ENCODE results near the gene SYPL1.

Gene SYPL1

DNA sequence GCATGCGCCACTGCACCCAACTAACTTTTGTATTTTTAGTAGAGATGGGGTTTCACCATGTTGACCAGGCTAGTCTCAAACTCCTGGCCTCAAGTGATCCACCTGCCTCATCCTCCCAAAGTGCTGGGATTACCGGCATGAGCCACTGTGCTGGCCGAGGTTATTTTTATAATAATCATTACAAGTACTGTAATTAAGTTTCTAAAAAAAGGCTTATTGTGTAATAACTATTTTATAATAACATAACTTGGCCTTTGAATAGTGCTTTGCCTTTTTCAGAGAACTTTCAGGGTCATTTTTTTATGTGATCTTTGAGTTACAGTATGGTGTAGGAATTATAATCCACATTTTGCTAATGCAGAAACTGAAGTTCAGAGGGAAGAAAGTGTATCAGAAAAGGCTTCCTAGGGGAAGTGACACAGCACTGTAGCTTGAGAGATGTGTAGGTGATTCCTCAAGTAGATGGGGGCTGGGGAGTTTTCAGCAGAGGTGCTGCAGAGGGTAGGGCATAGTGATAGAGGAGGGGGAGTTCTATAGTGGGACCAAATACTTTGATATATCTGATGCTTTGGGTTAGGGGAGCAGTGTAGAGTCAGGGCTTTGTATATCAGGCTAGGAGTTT, 9.2 kb upstream of the SYPL1 start:
- no peak overlapping the region for H3K27ac ChIP-seq (ENCODE audit: low read length)

GRCh38 chr7:106120500-106120899, 8.4 kb upstream of the SYPL1 start:
- no peaks in the 10 kb centered on the region for H3K36me3 ChIP-seq (ENCODE audit: control insufficient read depth in 2 of 2, insufficient read depth in 2 of 2, low read length in 2 of 2)
- H3K9ac ChIP-seq (ENCODE audit: low read length in 2 of 2): no peak overlapping the region
- H3K27me3 ChIP-seq (ENCODE audit: control insufficient read depth in 1 of 2, insufficient read depth in 2 of 2, low read length in 2 of 2): no peaks in the 10 kb centered on the region
- H3K4me1 ChIP-seq (ENCODE audit: control insufficient read depth, insufficient read depth, low read length): peaks cover 37% of the 10 kb centered on the region
- H3K9me3 ChIP-seq (ENCODE audit: control insufficient read depth in 2 of 2, low read length in 2 of 2): no peaks in the 10 kb centered on the region
- H3K4me3 ChIP-seq (ENCODE audit: low read length in 2 of 2): no peak overlapping the region
- peak overlapping the region; percentile 46 for H3K27ac ChIP-seq (ENCODE audit: low read length)

More for the DNA sequence above, 9.2 kb upstream of the SYPL1 start:
- H3K4me1 ChIP-seq (ENCODE audit: control insufficient read depth, insufficient read depth, low read length): peaks cover 37% of the 10 kb centered on the region
- no peak overlapping the region for H3K4me3 ChIP-seq (ENCODE audit: low read length in 2 of 2)
- no peaks in the 10 kb centered on the region for H3K9me3 ChIP-seq (ENCODE audit: control insufficient read depth in 2 of 2, low read length in 2 of 2)
- H3K9ac ChIP-seq (ENCODE audit: low read length in 2 of 2): no peak overlapping the region
- H3K36me3 ChIP-seq (ENCODE audit: control insufficient read depth in 2 of 2, insufficient read depth in 2 of 2, low read length in 2 of 2): no peaks in the 10 kb centered on the region
- H3K27me3 ChIP-seq (ENCODE audit: control insufficient read depth in 1 of 2, insufficient read depth in 2 of 2, low read length in 2 of 2): no peaks in the 10 kb centered on the region

DNA sequence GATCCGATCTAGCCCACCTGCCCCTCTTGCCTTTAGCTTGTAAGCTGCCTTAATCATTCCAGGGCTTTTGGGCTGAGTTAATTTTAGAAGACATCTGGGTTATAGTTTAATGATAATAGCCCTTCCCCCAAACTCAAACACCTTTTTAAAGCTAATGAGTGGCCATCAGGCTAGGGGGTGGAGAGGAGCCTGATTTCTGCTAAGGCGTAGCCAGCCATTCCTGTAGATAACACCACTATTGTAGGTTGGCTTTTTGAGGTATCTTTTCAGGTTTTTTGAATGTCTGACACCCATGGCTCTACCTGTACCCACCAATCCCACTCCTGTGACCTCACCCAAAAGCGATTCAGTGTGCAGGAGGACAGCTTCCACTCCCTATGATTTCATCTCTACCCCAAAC, 7.6 kb upstream of the SYPL1 start:
- H3K9ac ChIP-seq (ENCODE audit: low read length in 2 of 2): no peak overlapping the region
- H3K27me3 ChIP-seq (ENCODE audit: control insufficient read depth in 1 of 2, insufficient read depth in 2 of 2, low read length in 2 of 2): no peaks in the 10 kb centered on the region
- H3K36me3 ChIP-seq (ENCODE audit: control insufficient read depth in 2 of 2, insufficient read depth in 2 of 2, low read length in 2 of 2): no peaks in the 10 kb centered on the region
- H3K27ac ChIP-seq (ENCODE audit: low read length): peak overlapping the region; percentile 46
- H3K9me3 ChIP-seq (ENCODE audit: control insufficient read depth in 2 of 2, low read length in 2 of 2): no peaks in the 10 kb centered on the region
- peaks cover 35% of the 10 kb centered on the region for H3K4me1 ChIP-seq (ENCODE audit: control insufficient read depth, insufficient read depth, low read length)
- H3K4me3 ChIP-seq (ENCODE audit: low read length in 2 of 2): no peak overlapping the region

GRCh38 chr7:106117786-106118544, 5.9 kb upstream of the SYPL1 start:
- H3K4me1 ChIP-seq (ENCODE audit: control insufficient read depth, insufficient read depth, low read length): peaks cover 36% of the 10 kb centered on the region

DNA sequence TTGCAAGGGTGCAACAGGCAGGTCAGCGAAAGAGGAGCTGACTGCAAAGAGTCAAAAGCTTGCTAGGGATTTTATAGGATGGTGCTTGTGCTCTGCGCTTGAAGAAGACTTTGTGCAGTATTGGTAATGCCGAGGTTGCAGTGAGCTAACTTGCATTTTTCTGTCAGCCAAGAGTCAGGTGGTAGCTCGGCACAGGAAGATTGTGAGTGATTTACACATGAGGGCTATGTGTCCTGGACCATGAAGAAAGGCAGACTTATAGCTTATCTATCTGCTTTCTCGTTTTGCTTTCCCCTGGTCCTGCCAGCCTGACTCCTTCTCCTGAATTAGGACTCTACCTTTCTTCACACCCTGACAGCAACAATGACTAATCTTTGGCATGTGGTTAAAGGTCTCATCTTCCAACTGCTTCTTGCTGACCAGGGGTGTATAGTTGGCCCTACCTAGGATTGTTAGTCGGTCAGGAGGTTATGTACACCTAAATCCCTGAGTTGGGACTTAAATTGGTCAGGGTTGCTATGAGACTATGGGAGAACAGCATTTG, 4.1 kb upstream of the SYPL1 start:
- Histone ChIP-seq H3K4me1 (ENCODE audit: control insufficient read depth, insufficient read depth, low read length) (peaks cover 37% of the 10 kb centered on the region), H3K36me3 (ENCODE audit: control insufficient read depth in 2 of 2, insufficient read depth in 2 of 2, low read length in 2 of 2) (no peaks in the 10 kb centered on the region), H3K27ac (ENCODE audit: low read length) (peak overlapping the region; percentile 7), H3K27me3 (ENCODE audit: control insufficient read depth in 1 of 2, insufficient read depth in 2 of 2, low read length in 2 of 2) (no peaks in the 10 kb centered on the region), H3K9ac (ENCODE audit: low read length in 2 of 2) (no peak overlapping the region), H3K9me3 (ENCODE audit: control insufficient read depth in 2 of 2, low read length in 2 of 2) (no peaks in the 10 kb centered on the region), H3K4me3 (ENCODE audit: low read length in 2 of 2) (no peak overlapping the region)

More at GRCh38 chr7:106117786-106118544, 5.9 kb upstream of the SYPL1 start:
- no peaks in the 10 kb centered on the region for H3K27me3 ChIP-seq (ENCODE audit: control insufficient read depth in 1 of 2, insufficient read depth in 2 of 2, low read length in 2 of 2)
- H3K27ac ChIP-seq (ENCODE audit: low read length): peak overlapping the region; percentile 69
- no peaks in the 10 kb centered on the region for H3K36me3 ChIP-seq (ENCODE audit: control insufficient read depth in 2 of 2, insufficient read depth in 2 of 2, low read length in 2 of 2)
- H3K4me3 ChIP-seq (ENCODE audit: low read length in 2 of 2): peak overlapping the region in 1 of 2 donors; percentile 29
- peak overlapping the region in 1 of 2 donors; percentile 43 for H3K9ac ChIP-seq (ENCODE audit: low read length in 2 of 2)
- no peaks in the 10 kb centered on the region for H3K9me3 ChIP-seq (ENCODE audit: control insufficient read depth in 2 of 2, low read length in 2 of 2)

- Histone ChIP-seq H3K36me3 (ENCODE audit: control insufficient read depth in 2 of 2, insufficient read depth in 2 of 2, low read length in 2 of 2) (no peaks in the 10 kb centered on the region), H3K9me3 (ENCODE audit: control insufficient read depth in 2 of 2, low read length in 2 of 2) (no peaks in the 10 kb centered on the region), H3K9ac (ENCODE audit: low read length in 2 of 2) (no peak overlapping the region), H3K4me3 (ENCODE audit: low read length in 2 of 2) (no peak overlapping the region), H3K27me3 (ENCODE audit: control insufficient read depth in 1 of 2, insufficient read depth in 2 of 2, low read length in 2 of 2) (no peaks in the 10 kb centered on the region), H3K4me1 (ENCODE audit: control insufficient read depth, insufficient read depth, low read length) (peaks cover 28% of the 10 kb centered on the region), H3K27ac (ENCODE audit: low read length) (no peak overlapping the region)
Observed at GRCh38 chr7:106114716-106115383, 2.7 kb upstream of the SYPL1 start.

DNA sequence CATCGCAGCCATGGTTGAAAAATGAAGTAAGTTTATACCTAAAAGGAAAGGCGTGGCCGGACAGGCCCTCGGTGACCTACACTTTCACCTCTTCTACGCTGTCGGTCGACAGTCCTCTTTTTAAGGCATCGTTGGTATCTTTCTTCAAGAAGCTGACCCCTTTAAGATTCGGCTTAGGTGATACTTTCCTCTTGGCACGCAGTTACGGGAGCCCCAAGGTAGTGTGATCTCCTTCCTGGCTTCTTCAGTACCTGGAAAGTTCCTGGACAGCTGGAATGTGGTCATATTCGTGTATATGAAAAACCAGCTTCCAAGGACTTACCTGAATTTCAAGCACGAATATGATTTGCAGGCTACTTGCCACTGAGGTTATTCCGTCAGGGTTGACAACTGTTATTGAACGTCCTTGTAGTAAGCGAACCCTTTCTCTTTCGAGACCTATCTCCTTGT, 885 bp upstream of the SYPL1 start:
- Histone ChIP-seq H3K4me3 (ENCODE audit: low read length in 2 of 2) (peak overlapping the region; percentile 55 to 89), H3K9me3 (ENCODE audit: control insufficient read depth in 2 of 2, low read length in 2 of 2) (no peaks in the 10 kb centered on the region), H3K27ac (ENCODE audit: low read length) (peak overlapping the region; percentile 90), H3K36me3 (ENCODE audit: control insufficient read depth in 2 of 2, insufficient read depth in 2 of 2, low read length in 2 of 2) (no peaks in the 10 kb centered on the region), H3K4me1 (ENCODE audit: control insufficient read depth, insufficient read depth, low read length) (peaks cover 20% of the 10 kb centered on the region), H3K9ac (ENCODE audit: low read length in 2 of 2) (peak overlapping the region; percentile 79 to 87), H3K27me3 (ENCODE audit: control insufficient read depth in 1 of 2, insufficient read depth in 2 of 2, low read length in 2 of 2) (no peaks in the 10 kb centered on the region)

GRCh38 chr7:106111655-106112117, 426 bp downstream of the SYPL1 start:
- H3K27ac ChIP-seq (ENCODE audit: low read length): peak overlapping the region; percentile 90
- H3K4me1 ChIP-seq (ENCODE audit: control insufficient read depth, insufficient read depth, low read length): peaks cover 13% of the 10 kb centered on the region
- peak overlapping the region; percentile 89 to 90 for H3K4me3 ChIP-seq (ENCODE audit: low read length in 2 of 2)
- H3K9ac ChIP-seq (ENCODE audit: low read length in 2 of 2): peak overlapping the region; percentile 58 to 86
- H3K36me3 ChIP-seq (ENCODE audit: control insufficient read depth in 2 of 2, insufficient read depth in 2 of 2, low read length in 2 of 2): no peaks in the 10 kb centered on the region
- no peaks in the 10 kb centered on the region for H3K27me3 ChIP-seq (ENCODE audit: control insufficient read depth in 1 of 2, insufficient read depth in 2 of 2, low read length in 2 of 2)
- no peaks in the 10 kb centered on the region for H3K9me3 ChIP-seq (ENCODE audit: control insufficient read depth in 2 of 2, low read length in 2 of 2)

GRCh38 chr7:106110885-106111654, 1.0 kb downstream of the SYPL1 start:
- Histone ChIP-seq H3K27ac (ENCODE audit: low read length) (peak overlapping the region; percentile 90), H3K4me3 (ENCODE audit: low read length in 2 of 2) (peak overlapping the region; percentile 89 to 90), H3K36me3 (ENCODE audit: control insufficient read depth in 2 of 2, insufficient read depth in 2 of 2, low read length in 2 of 2) (no peaks in the 10 kb centered on the region), H3K27me3 (ENCODE audit: control insufficient read depth in 1 of 2, insufficient read depth in 2 of 2, low read length in 2 of 2) (no peaks in the 10 kb centered on the region), H3K9ac (ENCODE audit: low read length in 2 of 2) (peak overlapping the region; percentile 58 to 86), H3K9me3 (ENCODE audit: control insufficient read depth in 2 of 2, low read length in 2 of 2) (no peaks in the 10 kb centered on the region), H3K4me1 (ENCODE audit: control insufficient read depth, insufficient read depth, low read length) (peaks cover 13% of the 10 kb centered on the region)

DNA sequence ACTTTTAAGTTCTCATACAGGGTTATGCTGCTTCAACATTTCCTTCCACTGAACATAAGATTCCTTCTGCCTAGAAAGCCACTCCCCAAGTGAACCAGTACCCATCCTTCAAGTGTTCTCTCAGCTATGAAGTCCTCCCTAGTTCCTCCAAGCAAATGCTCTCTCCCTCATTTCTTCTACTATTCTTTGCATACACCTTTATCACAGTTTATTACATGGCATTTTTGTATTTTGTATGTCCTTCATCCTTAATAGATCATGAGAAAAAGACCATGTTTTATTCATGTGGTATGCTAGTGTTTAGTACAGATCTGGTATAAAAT, 1.9 kb downstream of the SYPL1 start:
- Histone ChIP-seq H3K27me3 (ENCODE audit: control insufficient read depth in 1 of 2, insufficient read depth in 2 of 2, low read length in 2 of 2) (no peaks in the 10 kb centered on the region), H3K36me3 (ENCODE audit: control insufficient read depth in 2 of 2, insufficient read depth in 2 of 2, low read length in 2 of 2) (peaks cover 0 to 2% of the 10 kb centered on the region in 2 donors), H3K4me1 (ENCODE audit: control insufficient read depth, insufficient read depth, low read length) (peaks cover 13% of the 10 kb centered on the region), H3K27ac (ENCODE audit: low read length) (no peak overlapping the region), H3K9me3 (ENCODE audit: control insufficient read depth in 2 of 2, low read length in 2 of 2) (no peaks in the 10 kb centered on the region), H3K9ac (ENCODE audit: low read length in 2 of 2) (no peak overlapping the region), H3K4me3 (ENCODE audit: low read length in 2 of 2) (peak overlapping the region; percentile 36 to 89)

All from stomach smooth muscle (tissue), 2 donors.